Large intestine (tissue), 3 donors: ENCODE results near the gene RAI1. TPM values are rescaled to one million over a fixed set of nuclear protein-coding genes. Genes with fewer than 3 reads are reported as not detected.

Source experiments
- DNase-seq, 2 donors: peaks; one replicate each; pipeline versions ENCODE4 v3.0.0 to v3.0.0-alpha.2; 2013
- H3K27ac ChIP-seq: one replicate; pipeline ENCODE4 v1.5.1; 2013; ENCODE audit warnings: low read length
- H3K27me3 ChIP-seq: 2 replicates; pipeline ENCODE4 v1.6.1; 2013; ENCODE audit warnings: low read length; ENCODE audit not compliant: control insufficient read depth, insufficient read depth
- H3K36me3 ChIP-seq: 2 replicates; pipeline ENCODE4 v1.6.1; 2013; ENCODE audit warnings: low read length; ENCODE audit not compliant: control insufficient read depth, insufficient read depth
- H3K4me1 ChIP-seq: one replicate; pipeline ENCODE4 v1.6.1; 2013; ENCODE audit warnings: low read length; ENCODE audit not compliant: control insufficient read depth, insufficient read depth
- H3K4me3 ChIP-seq: one replicate; pipeline ENCODE4 v1.5.1; 2013; ENCODE audit warnings: low read length
- H3K9me3 ChIP-seq: one replicate; pipeline ENCODE4 v1.6.1; 2013; ENCODE audit warnings: mild to moderate bottlenecking, low read depth, low read length, moderate library complexity; ENCODE audit not compliant: control insufficient read depth
- WGBS: methylation state at CpG from one replicate; pipeline ENCODE4 v1.1.5; 2013; ENCODE audit warnings: low lambda C conversion rate; ENCODE audit not compliant: insufficient coverage; 5-methylcytosine and 5-hydroxymethylcytosine counted together
- polyA plus RNA-seq: library from polyadenylated mRNA; unstranded; fragments of 120-200 nt; gene quantifications from one replicate; pipeline ENCODE4 v1.2.1, GENCODE V29; 2013

RAI1 gene
- polyA plus RNA-seq, 1 donor: 26.2 TPM

DNA sequence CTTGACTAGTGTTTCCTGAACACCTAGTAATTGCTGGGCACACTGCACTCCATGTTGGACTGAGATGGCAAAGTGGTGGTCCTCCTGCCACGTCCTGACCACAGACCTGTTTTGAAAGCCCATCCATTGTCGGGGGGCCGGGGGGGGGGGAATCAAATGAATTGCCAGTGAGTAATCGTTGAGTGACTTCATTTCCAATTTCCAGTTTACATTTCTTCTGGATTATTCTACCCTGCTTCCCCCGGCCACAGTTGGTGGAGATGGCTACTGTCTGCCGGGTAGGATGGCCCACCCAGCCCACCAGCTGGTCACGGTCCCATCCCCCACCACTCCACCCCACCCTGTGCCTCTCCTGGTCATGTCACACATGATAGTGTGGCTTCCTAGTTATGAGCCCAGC is 18.2 kb downstream of the RAI1 start:
- Histone ChIP-seq H3K27me3 (no peaks in the 10 kb centered on the region), H3K4me1 (peaks cover 63% of the 10 kb centered on the region), H3K36me3 (peaks cover 4% of the 10 kb centered on the region), H3K27ac (no peak overlapping the region), H3K4me3 (no peak overlapping the region), H3K9me3 (no peaks in the 10 kb centered on the region)
- DNase-seq: no peak
- no CpG with 5 or more reads among the region's 7 CpGs for WGBS

DNA sequence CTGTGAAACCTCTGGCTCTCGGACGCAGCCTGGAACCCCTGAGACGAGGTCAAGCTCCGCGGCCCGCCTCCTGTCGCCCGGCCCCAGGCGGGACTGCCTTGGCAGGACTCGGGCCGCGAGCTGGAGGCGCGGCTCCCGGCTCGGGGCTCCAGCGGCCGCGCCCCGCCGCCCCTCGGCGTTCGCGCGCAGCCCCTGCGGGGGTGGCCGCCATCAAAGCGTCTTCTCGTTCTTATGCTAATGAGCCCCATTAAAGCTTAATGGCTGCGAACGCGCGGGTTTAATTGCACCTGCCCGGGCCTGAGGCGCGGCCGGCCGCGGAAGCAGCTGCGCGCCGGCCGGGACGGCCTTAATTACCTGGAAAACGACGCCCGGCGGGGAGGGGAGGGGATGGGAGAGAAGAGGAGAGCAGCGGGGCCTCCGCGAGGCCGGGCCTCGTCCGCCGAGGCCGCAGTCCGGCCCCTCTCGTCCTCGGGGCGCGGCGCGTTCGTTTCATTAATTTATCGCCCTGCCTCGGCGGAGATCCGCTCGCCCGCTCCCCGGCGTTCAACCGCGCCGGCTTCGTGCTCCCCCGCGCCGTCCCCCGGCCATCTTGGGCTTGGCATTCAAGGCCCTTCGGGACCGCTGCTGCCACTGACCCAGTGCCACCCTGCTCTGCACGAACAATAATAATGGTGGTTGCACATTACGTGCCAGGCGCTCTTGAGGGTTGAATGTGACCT is 19.2 kb downstream of the RAI1 start:
- H3K4me1 ChIP-seq: peaks cover 59% of the 10 kb centered on the region
- WGBS: no CpG with 5 or more reads among the region's 86 CpGs
- no peaks in the 10 kb centered on the region for H3K27me3 ChIP-seq
- peak in 1 of 2 donors; percentile 62 for DNase-seq
- peaks cover 9% of the 10 kb centered on the region for H3K36me3 ChIP-seq
- peak overlapping the region; percentile 11 for H3K4me3 ChIP-seq
- H3K9me3 ChIP-seq: no peaks in the 10 kb centered on the region
- no peak overlapping the region for H3K27ac ChIP-seq

DNA sequence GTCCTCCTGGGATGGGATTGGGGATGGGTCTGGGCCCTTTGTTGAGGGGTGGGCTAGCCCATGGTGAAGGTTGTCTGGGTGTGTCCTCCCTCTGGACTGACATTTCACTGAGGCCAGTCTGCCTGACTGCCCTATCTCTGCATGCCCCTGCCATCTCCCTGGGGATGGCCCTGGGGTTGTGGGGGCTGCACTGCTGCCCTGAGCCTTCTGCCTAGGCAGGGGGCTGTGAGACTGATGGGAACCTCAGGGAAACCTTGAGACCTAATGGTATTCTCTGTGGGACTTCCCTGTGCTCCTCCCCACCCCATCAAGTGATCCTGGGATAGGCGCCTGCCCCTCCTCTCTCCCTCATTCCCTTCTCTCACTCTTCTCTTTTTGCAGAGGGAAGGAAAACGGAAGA is 19.9 kb downstream of the RAI1 start:
- no CpG with 5 or more reads among the region's 2 CpGs for WGBS
- peaks cover 56% of the 10 kb centered on the region for H3K4me1 ChIP-seq
- H3K4me3 ChIP-seq: no peak overlapping the region
- H3K27ac ChIP-seq: no peak overlapping the region
- peaks cover 9% of the 10 kb centered on the region for H3K36me3 ChIP-seq
- H3K27me3 ChIP-seq: no peaks in the 10 kb centered on the region
- no peaks in the 10 kb centered on the region for H3K9me3 ChIP-seq
- DNase-seq: no peak

DNA sequence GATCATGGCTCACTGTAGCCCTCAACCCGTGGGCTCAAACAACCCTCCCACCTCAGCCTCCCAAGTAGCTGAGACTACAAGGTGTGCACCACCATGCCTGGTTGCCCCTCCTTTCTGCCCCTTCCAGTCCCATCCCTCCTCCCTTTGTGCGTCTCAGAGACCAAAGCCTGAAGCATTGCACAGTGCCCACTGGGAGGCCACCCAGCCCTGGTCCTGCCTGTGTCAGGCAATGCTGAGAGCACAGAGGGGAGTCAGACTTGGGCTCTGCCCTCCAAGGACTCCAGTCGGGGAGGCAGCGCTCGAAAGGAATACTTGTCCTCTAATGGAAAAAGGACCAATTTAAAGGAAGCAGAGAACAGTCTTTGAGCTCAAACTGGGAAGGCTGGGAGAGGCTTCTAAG is 20.4 kb downstream of the RAI1 start:
- peaks cover 9% of the 10 kb centered on the region for H3K36me3 ChIP-seq
- H3K9me3 ChIP-seq: no peaks in the 10 kb centered on the region
- H3K27ac ChIP-seq: no peak overlapping the region
- no peaks in the 10 kb centered on the region for H3K27me3 ChIP-seq
- no peak for DNase-seq
- WGBS: no CpG with 5 or more reads among the region's 5 CpGs
- H3K4me3 ChIP-seq: no peak overlapping the region
- peaks cover 60% of the 10 kb centered on the region for H3K4me1 ChIP-seq

DNA sequence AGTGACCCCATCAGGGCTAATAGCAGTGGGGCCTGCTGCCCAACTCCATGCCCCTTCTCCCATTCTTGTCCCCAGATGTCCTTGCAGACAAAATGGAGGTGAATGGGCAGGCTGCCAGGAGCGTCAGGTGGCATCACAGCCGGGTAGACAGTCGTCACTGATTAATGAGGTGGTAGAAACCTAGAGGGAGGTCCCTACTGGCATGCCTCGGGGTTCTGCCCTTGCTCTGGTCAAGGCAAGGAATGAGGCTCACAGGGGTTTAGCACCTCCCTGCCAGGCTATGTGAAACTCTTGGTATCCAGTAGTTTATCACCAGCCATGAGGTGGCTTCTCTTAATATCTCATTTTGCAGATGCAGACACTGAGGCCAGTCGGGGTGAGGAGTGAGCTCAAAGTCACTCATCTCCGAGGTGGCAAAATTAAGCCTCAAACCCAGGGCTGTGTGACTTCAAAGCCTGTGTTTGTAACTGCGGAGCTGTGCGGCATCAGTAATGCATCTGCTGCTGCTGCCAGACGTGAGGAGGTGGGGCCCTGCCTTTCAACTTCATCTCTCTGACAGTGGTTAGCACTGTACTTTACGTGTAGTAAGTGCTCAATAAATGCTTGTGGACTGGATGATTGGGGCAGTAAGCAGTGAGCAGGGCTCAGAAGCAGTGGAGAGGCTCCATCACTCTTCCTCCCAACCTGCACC is 21.3 kb downstream of the RAI1 start:
- H3K36me3 ChIP-seq: peaks cover 9% of the 10 kb centered on the region
- H3K4me3 ChIP-seq: no peak overlapping the region
- no CpG with 5 or more reads among the region's 10 CpGs for WGBS
- no peak overlapping the region for H3K27ac ChIP-seq
- peaks cover 62% of the 10 kb centered on the region for H3K4me1 ChIP-seq
- no peaks in the 10 kb centered on the region for H3K9me3 ChIP-seq
- no peak for DNase-seq
- H3K27me3 ChIP-seq: no peaks in the 10 kb centered on the region

DNA sequence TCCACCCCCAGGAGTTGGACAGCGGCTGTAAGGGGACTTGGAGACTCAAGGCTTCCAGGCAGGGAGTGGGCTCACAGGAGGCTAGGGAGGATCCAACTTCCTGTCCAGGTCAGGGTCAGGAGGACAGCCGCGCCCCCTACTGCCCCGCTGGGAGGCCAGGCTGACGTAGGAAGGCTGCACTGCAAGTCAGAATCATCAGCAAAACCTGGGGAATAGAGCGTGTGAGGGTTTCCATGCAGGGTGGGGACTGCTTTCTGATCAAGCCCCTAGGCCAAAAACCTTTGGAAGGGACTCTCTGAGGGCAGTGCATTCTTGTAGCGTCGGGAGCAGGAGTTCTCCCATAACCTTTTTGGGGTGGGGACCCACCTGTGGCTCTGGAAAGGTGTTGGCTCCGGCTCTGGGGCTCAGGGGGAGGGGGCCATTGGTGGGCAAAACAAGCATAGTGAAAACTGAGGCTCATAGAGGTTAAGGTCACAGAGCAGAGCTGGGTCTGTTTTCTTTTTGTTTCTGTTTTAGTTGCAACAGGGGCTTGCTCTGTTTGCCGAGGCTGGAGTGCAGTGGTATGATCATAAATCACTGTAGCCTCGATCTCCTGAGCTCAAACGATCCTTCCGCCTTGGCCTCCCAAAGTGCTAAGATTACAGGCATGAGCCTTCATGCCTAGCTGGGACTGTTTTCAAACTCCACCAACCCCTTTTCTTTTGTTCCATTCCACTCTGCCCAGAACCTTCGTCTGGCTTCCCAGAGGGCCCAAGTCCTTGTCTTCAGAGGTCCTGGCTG is 22.1 kb downstream of the RAI1 start:
- no peak overlapping the region for H3K27ac ChIP-seq
- H3K9me3 ChIP-seq: no peaks in the 10 kb centered on the region
- DNase-seq: peak in 1 of 2 donors; percentile 53
- H3K36me3 ChIP-seq: peaks cover 9% of the 10 kb centered on the region
- no CpG with 5 or more reads among the region's 14 CpGs for WGBS
- no peaks in the 10 kb centered on the region for H3K27me3 ChIP-seq
- no peak overlapping the region for H3K4me3 ChIP-seq
- H3K4me1 ChIP-seq: peaks cover 68% of the 10 kb centered on the region

DNA sequence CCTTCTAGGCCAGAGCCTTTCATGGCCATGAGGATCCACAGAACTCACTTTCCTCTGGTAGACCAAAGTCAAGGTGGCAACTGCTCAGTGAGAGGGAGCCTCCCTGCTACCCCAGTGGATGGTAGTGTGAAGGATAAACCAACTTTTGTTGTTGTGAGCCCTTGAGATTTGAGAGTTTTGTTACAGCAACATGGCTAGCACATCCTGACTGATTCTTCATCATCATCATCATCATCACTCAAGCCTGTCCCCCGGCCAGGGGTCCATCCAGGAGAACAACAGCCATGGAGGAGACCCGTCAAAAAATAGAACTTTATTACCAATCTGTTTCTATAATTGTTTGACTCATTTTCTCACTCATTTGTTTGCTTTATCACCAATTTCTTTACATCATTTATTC is 23.7 kb downstream of the RAI1 start:
- peaks cover 9% of the 10 kb centered on the region for H3K36me3 ChIP-seq
- WGBS: no CpG with 5 or more reads among the region's 2 CpGs

DNA sequence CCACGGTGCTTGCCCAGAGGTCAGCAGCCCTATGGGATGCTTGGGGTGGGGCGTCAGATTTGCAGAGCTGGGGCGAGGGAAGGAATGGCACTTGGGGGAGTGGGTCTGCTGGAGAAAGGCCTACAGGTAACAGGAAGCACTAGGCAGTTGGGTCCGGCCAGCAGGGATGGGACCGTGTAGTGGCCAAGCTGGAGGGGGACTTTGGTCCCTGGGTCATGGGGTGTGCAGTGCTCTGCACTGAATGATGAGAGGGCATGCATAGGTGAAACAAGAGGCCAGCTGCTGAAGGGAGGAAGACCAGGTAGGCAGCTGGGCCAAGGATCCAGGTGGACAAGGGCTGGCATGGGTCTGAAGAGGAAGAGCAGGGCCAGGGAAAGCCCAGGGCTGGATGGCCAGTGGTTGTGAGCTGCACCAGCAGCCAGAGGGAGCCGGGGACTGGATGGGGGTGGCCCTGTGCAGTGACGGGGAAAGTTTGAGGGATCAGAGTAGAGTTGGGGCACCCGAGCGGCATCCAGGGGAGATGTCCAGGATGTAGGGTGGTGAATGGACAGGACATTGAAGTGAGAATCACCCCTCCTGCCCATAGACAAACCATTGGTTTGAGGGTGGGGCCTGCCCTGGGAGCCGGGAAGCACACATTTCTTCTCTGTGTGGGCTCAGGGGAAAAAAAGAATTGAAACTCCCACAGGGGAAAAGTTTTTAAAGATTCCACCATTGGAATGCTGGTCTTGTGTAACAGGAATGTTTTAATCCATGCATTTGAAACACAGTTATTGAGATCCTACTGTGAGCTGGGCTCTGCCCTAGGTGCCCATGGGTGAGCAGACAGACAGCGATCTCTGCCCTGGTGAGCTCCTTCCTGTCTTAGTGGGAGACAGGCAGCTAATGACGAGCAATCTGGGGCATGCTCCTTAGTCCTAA is 25.1 kb downstream of the RAI1 start:
- no peak overlapping the region for H3K4me3 ChIP-seq
- WGBS: no CpG with 5 or more reads among the region's 12 CpGs
- H3K36me3 ChIP-seq: peaks cover 9% of the 10 kb centered on the region
- H3K27me3 ChIP-seq: no peaks in the 10 kb centered on the region
- peaks cover 76% of the 10 kb centered on the region for H3K4me1 ChIP-seq
- DNase-seq: peak; percentile 74 to 80
- no peaks in the 10 kb centered on the region for H3K9me3 ChIP-seq
- H3K27ac ChIP-seq: peak overlapping the region; percentile 85

More for the DNA sequence above, 23.7 kb downstream of the RAI1 start:
- Histone ChIP-seq H3K27ac (no peak overlapping the region), H3K27me3 (no peaks in the 10 kb centered on the region), H3K4me3 (no peak overlapping the region), H3K9me3 (no peaks in the 10 kb centered on the region), H3K4me1 (peaks cover 70% of the 10 kb centered on the region)
- DNase-seq: no peak

DNA sequence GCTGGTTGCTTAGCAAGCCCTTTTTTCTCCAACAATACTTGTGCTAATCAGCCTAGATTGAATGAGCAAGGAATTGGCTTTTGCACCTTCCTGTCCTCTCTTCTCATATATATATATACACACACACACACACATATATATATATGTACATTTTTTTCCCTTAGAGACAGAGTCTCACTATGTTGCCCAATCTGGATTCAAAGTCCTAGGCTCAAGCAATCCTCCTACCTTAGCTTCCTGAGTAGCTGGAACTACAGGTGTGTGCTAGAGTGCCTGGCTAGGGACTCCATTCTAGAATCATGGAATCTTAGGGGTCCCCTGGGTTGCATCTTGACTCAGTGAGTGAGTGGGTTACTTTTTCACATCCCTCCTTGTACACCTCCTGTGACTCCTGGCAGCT is 27.0 kb downstream of the RAI1 start:
- no peaks in the 10 kb centered on the region for H3K9me3 ChIP-seq
- H3K36me3 ChIP-seq: peaks cover 7% of the 10 kb centered on the region
- H3K27me3 ChIP-seq: no peaks in the 10 kb centered on the region
- no peak overlapping the region for H3K4me3 ChIP-seq
- DNase-seq: peak in 1 of 2 donors; percentile 78
- peak overlapping the region; percentile 85 for H3K27ac ChIP-seq
- peaks cover 71% of the 10 kb centered on the region for H3K4me1 ChIP-seq

DNA sequence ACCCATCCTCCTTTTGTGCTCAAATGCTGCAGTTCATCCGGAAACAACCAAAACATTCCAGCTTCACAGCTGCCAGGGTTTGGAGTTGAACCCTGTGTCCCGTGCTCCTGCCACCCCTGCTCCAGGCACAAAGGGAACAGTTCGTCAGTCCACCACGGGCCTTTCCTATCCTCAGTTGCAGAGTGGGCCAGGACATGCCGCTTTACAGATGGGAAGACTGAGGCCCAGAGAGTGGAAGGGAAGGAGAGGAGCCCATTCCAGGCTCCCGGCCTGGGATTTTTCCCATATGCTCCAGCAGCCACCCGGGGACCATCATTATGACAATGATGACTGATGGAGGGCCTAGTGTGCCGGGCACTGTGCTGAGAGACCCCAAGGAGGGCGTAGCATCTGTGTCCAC is 27.6 kb downstream of the RAI1 start:
- no peaks in the 10 kb centered on the region for H3K9me3 ChIP-seq
- no peak for DNase-seq
- peaks cover 7% of the 10 kb centered on the region for H3K36me3 ChIP-seq
- H3K4me3 ChIP-seq: no peak overlapping the region
- WGBS: no CpG with 5 or more reads among the region's 9 CpGs
- peaks cover 66% of the 10 kb centered on the region for H3K4me1 ChIP-seq
- H3K27ac ChIP-seq: peak overlapping the region; percentile 85
- H3K27me3 ChIP-seq: no peaks in the 10 kb centered on the region
